GM12801 (cell line): ENCODE data around the gene THAP11.

Experiments used
- CTCF ChIP-seq: IDR thresholded peaks from one replicate; pipeline ENCODE4 v1.5.1; 2011; ENCODE audit warnings: control low read depth; ENCODE audit not compliant: insufficient read length; ENCODE audit errors: extremely low read depth

THAP11 gene

GRCh38 chr16:67860589-67861398 is 18.7 kb downstream of the THAP11 start:
- TF ChIP-seq CTCF = no peak

- TF ChIP-seq CTCF = no peak
Measured at GRCh38 chr16:67861877-67862276, 19.8 kb downstream of the THAP11 start.

- TF ChIP-seq CTCF = no peak
Measured at GRCh38 chr16:67862623-67863583, 20.8 kb downstream of the THAP11 start.

- TF ChIP-seq CTCF = no peak
Measured at GRCh38 chr16:67864594-67864993, 22.5 kb downstream of the THAP11 start.

GRCh38 chr16:67865318-67865717 is 23.2 kb downstream of the THAP11 start:
- no peak for TF ChIP-seq CTCF

GRCh38 chr16:67868290-67868689 is 26.2 kb downstream of the THAP11 start:
- TF ChIP-seq CTCF = no peak

GRCh38 chr16:67869653-67870052 is 27.5 kb downstream of the THAP11 start:
- no peak for TF ChIP-seq CTCF
